Epithelial cell of prostate (primary cell): ENCODE measurements around the gene SALL1.

Experiments
- DNase-seq: peaks from one replicate; pipeline ENCODE4 v3.0.0-alpha.2; 2011; ENCODE audit warnings: low read depth, low spot score
- H3K27ac ChIP-seq: fragments of 450-650 bp; 2 replicates; pipeline ENCODE4 v1.5.1; 2017; ENCODE audit warnings: mild to moderate bottlenecking

Gene SALL1

DNA sequence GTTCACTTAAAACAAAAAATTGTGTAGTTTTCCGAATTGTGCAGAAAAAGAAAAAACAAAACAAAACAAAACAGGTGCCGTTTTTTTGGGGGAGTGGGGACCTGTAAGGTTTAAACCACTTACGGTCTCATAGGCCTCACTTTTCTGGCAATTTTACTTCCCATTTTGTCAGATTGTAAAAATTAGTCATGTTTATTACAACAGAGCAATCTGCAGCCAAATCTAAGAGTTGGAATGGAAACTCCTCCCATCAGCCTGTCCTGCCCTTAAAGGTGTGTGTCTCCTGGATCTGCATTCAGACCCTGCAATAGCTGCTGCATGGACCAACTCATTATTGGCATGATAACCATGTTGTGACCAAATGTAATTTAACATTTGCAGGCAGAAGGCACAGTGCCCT lies 8.2 kb upstream of the SALL1 start:
- H3K27ac ChIP-seq: no peak overlapping the region
- DNase-seq: no peak

DNA sequence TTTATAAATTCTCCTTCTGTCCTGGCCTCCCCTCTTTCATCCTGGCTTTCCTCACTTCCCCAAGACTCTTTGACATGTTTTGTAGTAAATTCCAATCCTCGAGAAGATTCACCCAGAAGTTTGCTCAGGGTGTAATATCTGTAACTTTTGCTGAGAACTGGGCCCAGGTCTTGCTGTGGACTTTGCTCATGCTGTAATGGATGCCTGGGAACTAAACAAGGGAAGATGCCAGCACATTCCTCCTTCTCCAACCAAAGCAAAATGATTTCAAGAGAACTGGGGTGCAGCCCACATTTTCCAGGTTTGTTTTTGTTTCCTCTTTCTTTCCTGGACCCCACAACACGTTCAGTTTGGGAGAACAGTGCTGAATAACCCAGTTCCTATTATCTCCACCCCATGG lies 6.6 kb upstream of the SALL1 start:
- DNase-seq: no peak
- no peak overlapping the region for H3K27ac ChIP-seq

DNA sequence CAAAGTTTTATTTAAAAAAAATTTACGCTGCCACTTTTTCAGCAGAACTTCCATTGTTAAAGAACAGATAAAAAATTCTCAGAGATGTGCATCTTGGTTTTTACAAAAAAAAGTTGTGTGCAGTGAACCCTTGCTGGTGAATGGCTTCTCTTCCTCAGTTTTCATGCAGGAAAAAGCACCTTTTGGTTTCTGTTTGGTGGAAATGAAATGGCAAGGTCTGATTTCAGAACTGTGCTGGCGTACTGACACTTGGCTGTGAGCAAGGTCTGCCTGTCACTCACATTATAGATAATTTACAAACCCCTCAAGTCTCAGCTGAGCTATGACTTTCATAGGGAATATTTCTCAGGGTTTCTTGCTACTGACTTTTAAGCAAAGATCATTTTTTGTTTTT lies 5.7 kb upstream of the SALL1 start:
- DNase-seq: no peak
- H3K27ac ChIP-seq: no peak overlapping the region

DNA sequence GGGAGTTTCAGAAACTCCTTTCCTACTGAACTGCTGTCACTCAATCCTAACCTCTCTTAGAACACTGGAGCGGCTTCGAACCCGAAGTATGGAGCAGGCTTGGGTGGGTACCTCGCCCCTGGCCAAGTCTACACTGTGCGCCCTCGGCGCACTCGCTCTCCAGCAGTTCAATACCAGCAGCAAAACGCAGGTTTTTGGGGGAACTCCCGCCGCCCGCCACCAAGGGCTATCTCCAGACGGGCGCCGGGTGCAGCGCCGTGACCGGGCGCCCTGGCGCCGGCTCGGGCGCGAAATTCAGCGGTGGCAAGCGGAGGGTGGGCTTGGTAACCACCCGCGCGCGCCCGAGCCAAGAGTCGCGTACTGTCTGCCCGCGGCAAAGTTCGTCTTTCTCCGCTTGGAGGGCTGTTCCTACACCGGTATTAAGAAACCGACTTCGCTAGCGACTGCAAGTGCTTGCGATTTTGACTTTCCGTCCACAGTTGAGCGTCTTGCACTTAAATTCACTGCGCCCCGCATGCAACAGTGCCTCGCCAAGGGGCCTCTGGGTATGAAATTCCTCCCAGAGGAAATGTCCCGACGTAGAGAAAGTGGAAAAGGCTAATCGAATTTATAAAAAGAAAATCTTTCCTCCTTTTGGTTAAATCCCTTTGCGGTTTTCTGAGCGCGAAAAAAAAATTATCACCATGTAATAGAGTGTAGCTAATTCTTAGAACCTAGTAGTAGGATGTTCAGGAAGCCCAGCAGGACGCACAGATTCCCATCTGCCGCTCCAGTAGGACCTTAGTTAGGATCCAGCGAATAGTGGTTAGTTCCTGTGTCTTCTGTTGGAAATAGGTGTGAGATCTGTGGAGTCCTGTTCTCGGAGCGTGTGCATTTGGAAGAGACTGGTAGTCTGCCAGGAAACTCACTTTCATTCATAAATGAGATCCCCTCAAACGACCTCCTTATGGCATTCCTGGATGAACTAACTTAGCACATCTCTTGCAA lies 5.0 kb upstream of the SALL1 start:
- no peak overlapping the region for H3K27ac ChIP-seq
- DNase-seq: no peak

GRCh38 chr16:51155199-51155607 lies 4.1 kb upstream of the SALL1 start:
- no peak overlapping the region for H3K27ac ChIP-seq
- DNase-seq: no peak

GRCh38 chr16:51154271-51155171 lies 3.5 kb upstream of the SALL1 start:
- DNase-seq: no peak
- H3K27ac ChIP-seq: no peak overlapping the region

- no peak for DNase-seq
- H3K27ac ChIP-seq: no peak overlapping the region
Measured at GRCh38 chr16:51153577-51154031, 2.5 kb upstream of the SALL1 start.

GRCh38 chr16:51152691-51153576 lies 1.9 kb upstream of the SALL1 start:
- no peak overlapping the region for H3K27ac ChIP-seq
- no peak for DNase-seq

- H3K27ac ChIP-seq: no peak overlapping the region
- DNase-seq: no peak
Measured at GRCh38 chr16:51151961-51152663, 1.0 kb upstream of the SALL1 start.

DNA sequence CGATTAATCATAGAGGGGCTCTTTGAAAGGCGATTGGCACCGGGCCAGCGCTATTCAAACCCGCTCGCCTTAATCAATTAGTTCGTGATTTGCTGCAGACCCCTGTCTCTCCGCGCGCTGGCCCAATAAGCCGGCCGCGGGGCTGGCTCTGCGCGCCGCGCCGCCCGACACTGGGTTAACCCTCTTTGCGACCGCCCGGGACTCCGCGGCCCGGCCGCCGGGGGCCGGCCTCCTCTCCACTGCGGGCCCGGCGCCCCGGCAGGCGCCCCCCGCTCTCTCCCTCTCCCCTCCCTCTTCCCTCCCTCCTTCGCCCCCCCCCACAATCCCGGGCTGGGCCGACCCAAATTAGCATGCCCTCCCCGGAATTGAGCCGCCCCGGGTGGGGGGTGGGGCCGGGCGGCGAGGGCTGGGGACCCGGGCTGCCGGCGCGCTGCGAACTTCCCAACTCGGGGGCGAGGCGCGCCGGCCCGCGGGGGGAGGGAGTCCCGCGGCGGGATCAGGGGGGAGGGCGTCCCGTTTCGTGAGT lies 428 bp upstream of the SALL1 start:
- no peak overlapping the region for H3K27ac ChIP-seq
- no peak for DNase-seq

DNA sequence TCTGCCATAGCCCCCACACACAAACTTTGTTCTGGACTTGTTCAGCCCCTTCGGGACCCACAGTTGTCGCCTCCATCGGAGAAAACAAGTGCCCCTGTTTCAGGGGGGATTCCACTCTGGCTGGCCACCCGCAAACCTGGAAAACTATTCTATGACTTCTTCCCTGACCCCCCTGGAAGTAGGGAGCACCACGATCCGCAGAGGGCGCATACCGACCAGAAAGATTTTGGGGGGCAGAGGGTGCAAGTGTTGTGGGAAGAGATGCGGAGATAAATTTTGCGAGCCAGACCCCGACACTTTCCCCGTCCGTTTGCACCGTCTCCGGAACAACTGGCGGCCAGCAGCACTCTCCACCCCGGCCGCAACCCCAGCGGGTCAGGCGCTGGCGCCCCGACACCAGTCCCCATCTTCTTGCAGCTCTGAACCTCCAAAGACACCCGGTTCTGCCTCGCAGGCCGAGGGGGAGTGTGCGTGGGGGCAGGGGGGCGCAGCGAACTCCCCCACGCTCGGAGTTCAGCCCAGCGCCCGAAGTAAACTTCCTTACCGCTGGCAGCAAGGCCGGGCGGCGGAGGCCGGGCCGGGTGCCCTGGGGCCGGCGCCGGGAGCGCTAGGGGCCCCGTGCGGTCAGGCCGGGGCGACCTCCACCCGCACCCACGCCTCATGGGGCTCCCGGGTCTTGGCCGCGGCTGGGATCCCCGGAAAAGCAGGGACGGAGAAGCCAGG lies 744 bp downstream of the SALL1 start:
- no peak overlapping the region for H3K27ac ChIP-seq
- DNase-seq: no peak

- no peak for DNase-seq
- no peak overlapping the region for H3K27ac ChIP-seq
Measured at GRCh38 chr16:51149721-51150164, 1.3 kb downstream of the SALL1 start.

DNA sequence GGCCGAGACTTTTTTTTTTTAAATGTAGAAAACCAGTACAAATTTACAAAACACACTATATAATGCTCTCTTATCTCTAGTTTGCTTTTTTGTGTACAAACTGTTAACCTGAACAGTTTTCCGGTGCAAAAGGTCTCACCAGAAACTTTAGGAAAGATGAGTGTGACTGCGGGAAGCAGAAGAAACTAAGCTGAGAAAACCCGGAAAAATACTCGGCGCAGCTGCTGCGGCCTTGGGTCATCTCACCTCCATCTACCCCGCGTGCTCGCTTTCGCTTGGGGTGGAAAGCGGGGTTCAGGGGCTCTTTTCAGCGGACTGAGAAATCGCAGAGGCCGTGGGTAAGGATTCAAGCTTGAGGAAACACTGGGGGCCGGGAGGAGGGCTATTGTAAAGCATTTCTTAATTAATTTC lies 1.8 kb downstream of the SALL1 start:
- no peak overlapping the region for H3K27ac ChIP-seq
- DNase-seq: no peak

DNA sequence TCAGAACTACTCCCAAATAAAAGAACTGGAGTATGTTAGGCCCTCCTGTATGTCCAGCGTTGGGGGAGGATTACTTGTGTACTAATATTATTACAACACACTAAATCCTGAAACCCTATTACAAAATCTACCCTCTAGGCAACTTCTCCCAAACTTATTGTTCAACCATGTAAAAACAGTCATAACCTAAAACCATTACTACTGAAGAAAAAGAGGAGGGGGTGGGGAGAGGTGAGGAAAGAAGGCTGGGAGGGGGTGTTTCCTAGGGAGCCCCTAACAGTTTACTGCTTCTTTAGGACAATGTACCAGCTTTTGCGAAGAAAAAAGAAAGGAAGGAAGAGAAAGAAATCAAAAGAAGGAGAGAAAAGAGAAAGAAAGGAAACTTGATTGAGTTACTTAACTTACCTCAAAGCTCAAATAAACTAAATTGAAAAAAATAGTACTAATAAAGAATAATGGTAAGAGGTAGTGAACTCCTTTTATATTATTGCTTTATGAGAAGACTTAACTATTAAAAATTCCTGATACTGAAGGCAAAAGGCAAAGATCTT lies 2.3 kb downstream of the SALL1 start:
- no peak for DNase-seq
- H3K27ac ChIP-seq: no peak overlapping the region

- no peak for DNase-seq
- no peak overlapping the region for H3K27ac ChIP-seq
Measured at GRCh38 chr16:51147776-51148677, 3.0 kb downstream of the SALL1 start.

GRCh38 chr16:51146256-51146924 lies 4.7 kb downstream of the SALL1 start:
- DNase-seq: no peak
- H3K27ac ChIP-seq: no peak overlapping the region

- no peak overlapping the region for H3K27ac ChIP-seq
Measured at GRCh38 chr16:51144203-51144602, 6.9 kb downstream of the SALL1 start.

More at GRCh38 chr16:51144203-51144602, 6.9 kb downstream of the SALL1 start:
- no peak for DNase-seq
